Measurements from ENCODE around the gene GOLGA6L10. TPM values are rescaled to one million over a fixed set of nuclear protein-coding genes. Genes with fewer than 3 reads are reported as not detected.
"Not testable (repeated sequence)": the region's sequence is repeated elsewhere in the genome, so short reads cannot be mapped to it uniquely, and the experiment has no call there.

Gene GOLGA6L10
- total RNA-seq, 1 experiment from 2014 or later = 0.56 TPM

DNA sequence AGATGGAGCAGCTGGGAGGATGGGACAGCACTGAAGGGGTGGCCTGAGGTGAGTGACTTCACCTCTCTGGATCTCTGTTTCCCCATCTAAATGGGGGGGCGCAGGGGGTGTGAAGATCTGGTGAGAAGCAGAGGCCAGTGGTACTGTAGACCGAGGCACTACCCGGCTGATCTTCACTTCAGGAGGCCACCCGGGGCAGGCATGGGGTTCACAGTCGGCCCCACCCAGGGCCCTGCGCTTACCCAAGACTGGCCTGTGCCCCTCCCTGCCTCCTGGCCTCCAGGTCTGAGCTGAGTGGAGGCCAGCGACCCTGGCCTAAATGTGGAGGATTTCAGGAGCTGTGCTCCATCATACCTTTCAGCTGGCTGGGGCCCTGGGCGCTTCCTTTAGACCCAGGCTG is 31.0 kb downstream of the GOLGA6L10 start:
- DNase-seq (ENCODE audit: low spot score) = not testable (repeated sequence)

DNA sequence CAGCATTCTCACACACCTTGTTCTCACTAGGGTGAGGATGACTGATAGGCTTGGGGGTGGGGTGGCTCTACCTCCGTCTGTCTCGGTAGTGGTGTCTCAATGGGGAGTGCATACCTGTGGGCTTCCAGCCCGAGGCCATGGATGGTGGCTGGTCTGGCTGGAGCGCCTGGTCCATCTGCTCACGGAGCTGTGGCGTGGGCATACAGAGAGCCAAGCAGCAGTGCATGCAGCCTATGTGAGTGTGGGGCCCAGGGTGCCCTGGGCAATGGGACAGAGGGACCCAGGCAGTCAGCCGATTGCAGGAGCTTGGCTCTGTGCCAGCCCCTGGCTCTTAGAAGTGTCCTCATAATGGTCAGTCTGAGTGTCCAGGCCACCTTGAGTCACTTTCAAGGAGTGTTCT is 31.8 kb downstream of the GOLGA6L10 start:
- not testable (repeated sequence) for DNase-seq (ENCODE audit: low spot score)

GRCh38 chr15:82317091-82317489 is 32.2 kb downstream of the GOLGA6L10 start:
- DNase-seq (ENCODE audit: low spot score) = no peak

DNA sequence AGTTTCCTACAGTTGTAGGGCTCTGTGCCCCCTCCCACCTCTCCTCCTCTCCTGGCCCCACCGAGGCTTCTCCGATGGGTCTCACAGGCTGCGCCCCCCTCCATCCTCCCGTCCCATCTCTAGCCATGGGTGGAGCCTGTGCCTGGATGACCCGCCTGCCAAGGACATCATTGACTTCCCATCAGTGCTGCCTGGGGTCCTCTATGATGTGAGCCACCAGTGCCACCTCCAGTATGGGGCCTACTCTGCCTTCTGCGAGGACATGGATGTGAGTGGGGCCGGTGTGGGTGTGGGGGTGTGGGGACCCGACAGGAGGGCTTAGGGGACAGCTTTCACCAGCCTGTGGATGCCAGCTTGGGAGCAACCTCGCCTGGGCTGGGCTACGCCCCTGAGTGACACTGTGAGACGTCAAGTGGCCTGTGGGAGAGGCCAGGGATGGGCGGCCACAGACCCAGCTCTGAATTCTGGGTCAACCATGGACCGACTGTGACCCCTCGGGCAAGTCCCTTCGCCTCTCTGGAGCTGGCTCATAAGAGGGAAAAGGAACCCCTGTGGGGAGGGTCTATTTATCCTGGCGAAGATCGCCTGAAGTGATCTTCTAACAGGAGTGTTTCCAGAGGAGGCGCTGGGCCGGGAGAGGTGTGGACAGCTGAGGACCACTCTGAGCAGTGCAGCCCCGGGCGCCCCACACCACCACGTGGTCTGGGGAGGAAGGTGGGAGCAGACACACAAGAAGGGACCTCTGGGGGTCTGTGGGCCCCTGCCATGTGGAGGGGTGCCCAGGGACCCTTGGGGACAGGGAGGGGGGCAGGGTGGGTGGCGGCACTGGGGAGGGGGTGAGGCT is 32.8 kb downstream of the GOLGA6L10 start:
- not testable (repeated sequence) for DNase-seq (ENCODE audit: low spot score)

DNA sequence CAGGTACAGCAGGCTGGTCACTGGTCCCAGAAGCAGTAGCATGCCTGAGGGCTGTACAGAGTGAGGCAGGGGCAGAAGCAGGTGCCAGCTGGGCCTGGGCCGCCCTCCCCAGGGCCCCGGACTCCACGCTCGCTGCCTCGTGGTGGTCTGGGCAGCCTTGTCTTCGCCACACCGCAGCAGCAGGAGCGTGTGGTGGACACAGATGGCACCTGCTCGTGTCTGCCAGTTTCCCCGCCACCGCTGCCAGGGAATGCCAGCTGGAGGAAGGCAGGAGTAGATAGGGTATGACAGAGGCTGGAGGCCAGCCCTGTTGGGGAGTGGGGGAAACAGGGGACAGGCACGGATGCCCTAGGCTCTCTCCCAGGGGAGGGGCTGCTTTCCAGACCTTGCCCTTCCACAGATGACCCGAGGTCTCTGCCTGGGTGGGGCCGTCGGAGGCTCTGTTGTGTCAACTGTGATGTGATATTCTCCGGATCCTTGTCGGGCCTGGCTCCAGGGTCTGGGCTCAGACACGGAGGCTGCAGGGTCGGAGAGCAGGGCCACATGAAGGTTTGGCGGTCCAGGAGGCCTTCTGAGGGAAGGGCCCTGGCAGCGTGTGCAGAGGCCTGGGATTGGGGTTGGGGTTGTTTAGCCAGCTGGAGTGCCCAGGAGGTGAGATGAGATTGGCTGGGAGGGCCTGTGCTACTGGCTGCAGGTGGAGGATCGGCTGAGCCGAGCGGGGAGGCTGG is 33.6 kb downstream of the GOLGA6L10 start:
- no peak for DNase-seq (ENCODE audit: low spot score)

DNA sequence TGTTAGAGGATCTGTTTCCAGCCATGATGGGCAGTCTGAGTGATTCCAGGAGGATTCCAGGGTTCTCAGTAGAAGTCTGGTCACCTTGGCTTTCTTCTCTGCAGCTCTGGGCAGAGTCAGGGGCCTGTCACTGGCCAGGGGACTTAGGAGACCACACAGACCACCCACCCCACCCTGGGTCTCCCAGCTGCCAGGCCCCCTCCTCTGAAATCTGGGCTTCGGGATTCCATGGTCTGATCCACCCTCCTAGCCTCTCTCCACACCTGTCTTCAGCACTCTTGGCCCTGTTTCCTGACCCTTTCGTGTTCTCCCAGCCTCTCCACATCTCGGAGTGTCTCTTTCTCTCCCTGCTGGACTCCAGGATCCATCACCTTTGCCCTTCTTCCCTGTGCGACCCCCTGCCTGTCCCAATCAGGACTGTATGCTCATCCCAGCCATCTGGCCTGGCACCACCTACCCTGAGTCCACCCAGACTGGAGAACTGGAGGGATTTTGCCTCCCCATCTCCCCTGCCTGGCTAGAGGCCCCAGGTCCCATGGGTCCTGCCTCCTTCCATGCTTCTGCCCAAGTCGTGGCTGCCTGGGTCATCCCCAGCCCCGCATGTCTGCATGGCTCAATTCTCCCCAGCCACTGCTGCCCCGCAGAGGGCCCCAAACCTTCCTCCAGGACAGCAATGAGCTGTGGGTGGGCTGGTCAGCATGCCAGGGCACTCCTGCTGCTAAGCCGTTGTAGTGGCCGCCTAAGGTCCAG is 34.3 kb downstream of the GOLGA6L10 start:
- DNase-seq (ENCODE audit: low spot score) = no peak

GRCh38 chr15:82313951-82314768 is 35.1 kb downstream of the GOLGA6L10 start:
- not testable (repeated sequence) for DNase-seq (ENCODE audit: low spot score)

DNA sequence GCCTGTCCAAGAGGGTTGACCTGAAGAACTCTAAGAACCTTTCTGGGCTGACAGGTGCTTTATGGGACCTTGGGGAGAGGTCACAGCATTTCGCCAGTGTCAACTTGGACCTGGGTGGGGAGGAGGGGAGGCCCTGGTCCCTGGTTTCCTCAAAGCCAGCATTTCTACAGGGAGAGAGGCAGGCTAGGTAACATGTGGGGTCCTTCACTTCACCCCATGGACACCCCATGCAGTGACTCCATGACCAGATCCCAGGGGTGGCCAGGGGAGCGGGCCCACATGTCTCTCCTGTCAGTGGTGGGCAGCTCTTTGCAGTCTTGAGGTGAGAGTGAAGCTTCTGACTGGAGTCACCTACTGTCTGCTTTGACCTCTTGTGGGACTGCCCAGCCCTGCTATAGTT is 35.8 kb downstream of the GOLGA6L10 start:
- no peak for DNase-seq (ENCODE audit: low spot score)

DNA sequence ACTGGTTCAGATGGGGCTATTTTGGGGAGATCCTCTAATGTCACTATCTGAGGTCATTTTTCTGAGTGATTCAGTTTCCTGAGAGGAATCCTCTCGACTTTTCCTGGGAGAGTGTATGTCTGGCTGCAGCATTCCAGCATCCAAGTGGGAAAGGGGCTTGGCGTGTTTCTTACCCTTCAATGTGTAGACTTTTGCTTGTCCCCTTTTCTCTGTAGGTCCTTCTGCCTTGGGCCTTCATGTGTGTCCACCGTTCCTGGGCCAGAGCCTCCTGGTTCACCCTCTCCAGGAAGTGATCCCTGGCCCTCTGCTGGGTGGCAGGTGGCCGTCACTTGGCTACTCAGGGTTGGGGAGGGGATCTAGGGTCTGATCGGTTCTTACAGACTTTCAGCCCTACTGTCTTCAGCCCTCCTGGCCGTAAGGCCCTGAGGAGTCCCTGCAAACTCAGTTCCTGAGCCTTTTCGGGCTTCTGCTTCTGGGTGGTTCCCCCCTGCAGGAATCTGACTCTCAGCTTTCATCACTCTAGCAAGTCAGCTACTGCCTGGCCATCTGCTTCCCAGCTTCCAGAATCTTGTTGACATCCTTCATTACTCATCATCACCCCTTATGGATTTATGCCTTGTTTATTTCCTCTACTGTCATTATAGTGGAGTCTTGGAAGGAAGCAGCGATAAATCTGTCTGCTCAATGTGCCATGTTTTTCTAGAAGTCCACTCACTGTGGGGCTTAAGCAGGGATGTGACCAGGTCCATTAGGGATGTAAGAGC is 36.5 kb downstream of the GOLGA6L10 start:
- DNase-seq (ENCODE audit: low spot score) = no peak

- DNase-seq (ENCODE audit: low spot score) = not testable (repeated sequence)
These were observed 38.0 kb downstream of the GOLGA6L10 start for GRCh38 chr15:82311321-82311720.

GRCh38 chr15:82309802-82310201 is 39.5 kb downstream of the GOLGA6L10 start:
- DNase-seq (ENCODE audit: low spot score) = no peak

- DNase-seq (ENCODE audit: low spot score) = no peak
These were observed 41.6 kb downstream of the GOLGA6L10 start for GRCh38 chr15:82307714-82308081.

- DNase-seq (ENCODE audit: low spot score) = no peak
These were observed 42.2 kb downstream of the GOLGA6L10 start for GRCh38 chr15:82306791-82307713.

DNA sequence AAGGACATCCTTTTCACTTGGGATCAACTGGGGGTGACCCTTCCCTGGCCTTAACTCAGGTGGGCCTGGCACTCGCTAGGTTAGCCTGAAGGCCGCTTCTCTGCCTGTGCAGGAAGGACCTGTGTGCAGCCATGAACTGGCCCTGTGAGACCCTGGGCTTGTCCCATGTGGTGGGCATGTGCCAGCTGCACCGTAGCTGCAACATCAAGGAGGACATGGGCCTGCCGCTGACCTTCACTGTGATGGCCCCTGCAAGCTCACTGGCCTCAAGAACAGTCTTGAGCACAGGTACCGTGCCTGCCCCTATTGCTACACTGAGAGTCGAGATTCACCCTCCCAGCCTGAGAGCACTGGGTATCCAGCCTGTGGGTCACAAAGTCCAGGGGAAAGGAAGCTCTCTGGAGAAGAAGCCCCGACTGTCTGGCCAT is 43.6 kb downstream of the GOLGA6L10 start:
- no peak for DNase-seq (ENCODE audit: low spot score)

GRCh38 chr15:82304778-82305090 is 44.5 kb downstream of the GOLGA6L10 start:
- DNase-seq (ENCODE audit: low spot score) = no peak

GRCh38 chr15:82303956-82304777 is 45.1 kb downstream of the GOLGA6L10 start:
- no peak for DNase-seq (ENCODE audit: low spot score)

- no peak for DNase-seq (ENCODE audit: low spot score)
These were observed 47.8 kb downstream of the GOLGA6L10 start for GRCh38 chr15:82301296-82302016.

DNA sequence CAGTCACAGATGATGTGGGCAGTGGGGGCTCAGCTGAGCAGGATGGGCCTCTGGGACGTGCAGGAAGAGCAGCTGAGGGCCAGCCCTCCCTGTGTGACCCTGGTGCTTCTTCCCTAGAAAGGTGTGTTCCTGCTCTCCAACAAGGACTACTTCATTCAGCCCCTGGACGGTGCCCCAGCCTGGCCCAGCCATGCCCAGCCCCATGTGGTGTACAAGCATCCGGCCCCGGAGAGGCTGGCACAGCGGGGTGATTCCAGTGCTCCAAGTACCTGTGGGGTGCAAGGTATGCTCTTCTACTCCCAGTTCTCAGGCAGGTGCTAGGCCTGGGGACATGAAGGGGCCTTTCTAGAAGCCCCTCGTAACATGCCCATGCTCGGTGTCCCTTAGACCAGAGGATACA is 48.4 kb downstream of the GOLGA6L10 start:
- DNase-seq (ENCODE audit: low spot score) = no peak

All from H4 (cell line).